Calu3 (cell line): ENCODE measurements around the gene ITGA11. TPM values are rescaled to one million over a fixed set of nuclear protein-coding genes. Genes with fewer than 3 reads are reported as not detected.

Source experiments
- BruUV-seq: library from RNA; stranded (reverse); fragments of 400-500 nt; replicated peaks from 2 replicates; lab custom pipeline; 2021; lab: Mats Ljungman, UMichigan
- CTCF ChIA-PET: fragments of 300-600 bp; sonication (Branson Sonifier 250); formaldehyde crosslinking; loops from one replicate; lab custom pipeline; 2022; ENCODE audit warnings: antibody characterized with exemption; lab: Charles Lee
- DNase-seq: peaks from one replicate; pipeline ENCODE4 v3.0.0; 2022
- H3K27ac Mint-ChIP-seq: one replicate; pipeline ENCODE4 v1.8.0; 2022; ENCODE audit warnings: mixed read lengths; ENCODE audit not compliant: unreplicated experiment
- H3K27me3 Mint-ChIP-seq: one replicate; pipeline ENCODE4 v1.8.0; 2022; ENCODE audit warnings: mixed read lengths; ENCODE audit not compliant: unreplicated experiment
- H3K36me3 Mint-ChIP-seq: one replicate; pipeline ENCODE4 v1.8.0; 2022; ENCODE audit warnings: mild to moderate bottlenecking, moderate library complexity, mixed read lengths; ENCODE audit not compliant: insufficient read depth, unreplicated experiment
- H3K4me1 Mint-ChIP-seq: one replicate; pipeline ENCODE4 v1.8.0; 2022; ENCODE audit warnings: mild to moderate bottlenecking, low read depth, mixed read lengths; ENCODE audit not compliant: unreplicated experiment
- H3K4me3 Mint-ChIP-seq: one replicate; pipeline ENCODE4 v1.8.0; 2022; ENCODE audit warnings: mild to moderate bottlenecking, low read depth, moderate library complexity, mixed read lengths; ENCODE audit not compliant: unreplicated experiment
- H3K9me3 Mint-ChIP-seq: one replicate; pipeline ENCODE4 v1.8.0; 2022; ENCODE audit warnings: low read depth, mixed read lengths; ENCODE audit not compliant: unreplicated experiment
- CTCF ChIP-seq: fragments of 200-600 bp; IDR thresholded peaks from one replicate; pipeline ENCODE4 v1.8.0; 2022; ENCODE audit warnings: antibody characterized with exemption; ENCODE audit not compliant: unreplicated experiment
- intact Hi-C: fragments of 100-400 bp; cut with micrococcal nuclease; formaldehyde crosslinking; loops from one replicate; pipeline ENCODE4 v1.10.0; 2022; ENCODE audit not compliant: unreplicated experiment
- total RNA-seq: library from RNA; stranded (reverse); gene quantifications from 2 replicates; pipeline ENCODE4 v1.2.3, GENCODE V29; 2022

Gene ITGA11
- total RNA-seq, 1 experiment from 2014 or later, result not detected

- DNase-seq, result no peak
- CTCF ChIA-PET, result no interaction called here
- no peaks in the 10 kb centered on the region for H3K9me3 Mint-ChIP-seq
- TF ChIP-seq CTCF, result no peak
- intact Hi-C loops, result no loop called here
- no TSS peak for BruUV-seq
- no peak overlapping the region for H3K27ac Mint-ChIP-seq
- no peak overlapping the region for H3K4me3 Mint-ChIP-seq
- no peaks in the 10 kb centered on the region for H3K36me3 Mint-ChIP-seq
- peaks cover 31% of the 10 kb centered on the region for H3K27me3 Mint-ChIP-seq
- peaks cover 16% of the 10 kb centered on the region for H3K4me1 Mint-ChIP-seq
Observed at GRCh38 chr15:68418611-68419161, 13.3 kb downstream of the ITGA11 start.

DNA sequence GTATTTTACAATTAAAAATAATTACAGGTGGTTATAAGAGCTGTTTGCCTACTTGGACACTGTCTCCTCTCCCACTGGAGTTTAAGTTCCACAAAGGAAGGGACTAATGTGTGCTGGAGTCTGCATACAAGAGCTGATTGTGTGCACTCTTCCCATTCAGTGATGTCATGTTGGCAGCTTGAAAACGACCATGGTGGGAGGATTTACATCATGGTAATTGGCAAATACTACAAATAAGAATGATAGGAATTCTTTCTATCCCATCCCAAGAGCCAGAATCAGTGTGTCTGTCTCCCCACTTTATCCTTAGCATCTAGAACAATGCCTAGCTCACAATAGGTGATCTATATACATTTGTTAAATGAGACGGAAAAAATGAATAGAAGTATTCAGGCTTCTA, 14.1 kb downstream of the ITGA11 start:
- peaks cover 23% of the 10 kb centered on the region for H3K27me3 Mint-ChIP-seq
- no peaks in the 10 kb centered on the region for H3K9me3 Mint-ChIP-seq
- no peak for DNase-seq
- no TSS peak for BruUV-seq
- intact Hi-C loops, result no loop called here
- H3K36me3 Mint-ChIP-seq, result no peaks in the 10 kb centered on the region
- CTCF ChIA-PET, result no interaction called here
- no peak overlapping the region for H3K27ac Mint-ChIP-seq
- no peak for TF ChIP-seq CTCF
- no peak overlapping the region for H3K4me3 Mint-ChIP-seq
- peaks cover 16% of the 10 kb centered on the region for H3K4me1 Mint-ChIP-seq

DNA sequence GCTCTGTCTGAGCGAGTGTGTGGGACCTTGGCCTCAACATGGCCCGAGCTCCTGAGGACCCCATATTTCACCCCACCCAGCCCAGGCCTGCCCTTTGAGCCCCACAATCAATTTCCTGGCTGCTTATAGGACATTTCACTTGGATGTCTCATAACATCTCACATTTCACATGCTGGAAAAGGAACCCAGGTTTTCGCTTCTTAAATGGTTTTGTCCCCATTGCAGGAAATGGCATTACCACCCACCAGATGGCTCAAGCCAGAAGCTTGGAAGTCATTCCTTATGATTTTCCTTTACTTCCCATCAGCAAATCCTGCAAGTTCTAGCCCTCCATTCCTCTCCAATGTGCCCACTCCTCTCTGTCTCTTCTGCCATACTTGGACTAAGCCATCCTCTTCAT, 14.9 kb downstream of the ITGA11 start:
- Mint-ChIP-seq H3K36me3 (no peaks in the 10 kb centered on the region), H3K4me3 (no peak overlapping the region), H3K9me3 (no peaks in the 10 kb centered on the region), H3K27ac (no peak overlapping the region), H3K27me3 (peaks cover 14% of the 10 kb centered on the region), H3K4me1 (peaks cover 16% of the 10 kb centered on the region)
- BruUV-seq, result no TSS peak
- CTCF ChIA-PET, result interaction anchor here (0.6 to 0.8 kb wide), 2 partner anchors 13 to 167 kb away, joined by 3 read pairs; no protein-coding TSS in a partner anchor
- intact Hi-C loops, result no loop called here
- DNase-seq, result no peak
- TF ChIP-seq CTCF, result no peak

DNA sequence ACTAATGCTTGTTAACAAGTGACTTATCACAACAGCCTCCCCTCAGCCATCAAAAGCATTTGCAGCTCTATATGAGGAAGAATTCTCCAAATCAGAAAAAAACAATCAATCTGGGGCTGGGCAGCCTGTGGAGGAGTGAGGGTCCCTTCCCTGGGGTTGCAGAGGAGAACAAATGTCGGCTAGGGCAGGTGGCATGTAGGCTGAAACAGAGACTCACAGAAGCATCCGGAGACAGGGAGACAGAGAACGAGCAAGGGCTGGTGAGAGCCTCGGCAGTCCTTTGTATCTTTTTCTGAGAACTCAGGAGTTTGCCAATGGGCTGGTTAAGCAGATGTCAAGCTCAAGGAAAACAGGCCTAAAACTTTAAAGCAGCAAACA, 15.8 kb downstream of the ITGA11 start:
- TF ChIP-seq CTCF, result no peak
- H3K36me3 Mint-ChIP-seq, result no peaks in the 10 kb centered on the region
- H3K9me3 Mint-ChIP-seq, result no peaks in the 10 kb centered on the region
- no peak overlapping the region for H3K4me3 Mint-ChIP-seq
- intact Hi-C loops, result no loop called here
- H3K27ac Mint-ChIP-seq, result no peak overlapping the region
- CTCF ChIA-PET, result interaction anchor here (0.7 kb wide), 1 partner anchor 341 kb away, joined by 3 read pairs; no protein-coding TSS in a partner anchor
- H3K27me3 Mint-ChIP-seq, result peaks cover 13% of the 10 kb centered on the region
- H3K4me1 Mint-ChIP-seq, result peaks cover 11% of the 10 kb centered on the region
- DNase-seq, result no peak
- BruUV-seq, result no TSS peak
